Measurements from ENCODE around the gene PRIMPOL. TPM values are rescaled to one million over a fixed set of nuclear protein-coding genes. Genes with fewer than 3 reads are reported as not detected.

The PRIMPOL gene
- total RNA-seq, 1 experiment from 2014 or later: 8.3 TPM

DNA sequence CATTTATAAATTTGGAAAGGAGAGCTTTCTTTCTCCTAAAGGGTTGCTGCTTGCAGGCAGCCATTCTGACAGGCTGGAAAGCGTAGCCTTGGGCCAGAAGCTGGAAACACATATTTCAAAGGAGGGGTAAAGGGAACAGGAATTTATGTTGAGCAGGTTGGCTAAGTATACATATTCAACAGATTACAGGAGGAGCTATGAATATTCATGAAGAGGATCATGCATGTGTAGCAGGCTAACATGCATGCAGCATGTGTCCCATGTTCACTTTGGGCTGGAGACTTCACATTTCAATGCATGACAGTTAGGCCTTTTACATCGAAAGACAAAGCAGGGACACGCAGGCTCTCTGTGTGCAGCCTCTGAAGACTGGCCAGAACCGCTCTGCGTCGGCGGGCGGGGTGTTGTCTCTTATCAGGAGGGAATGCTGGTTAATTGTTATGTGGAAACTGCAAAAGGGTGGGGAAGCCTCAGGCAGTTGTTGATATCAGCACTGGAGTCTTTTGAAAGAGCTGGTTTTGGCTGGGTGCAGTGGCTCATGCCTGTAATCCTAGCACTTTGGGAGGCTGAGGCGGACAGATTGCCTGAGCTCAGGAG is 31.8 kb upstream of the PRIMPOL start:
- Mint-ChIP-seq H3K4me3 (peak overlapping the region; percentile 43; the same call in 1 of the 2 replicates), H3K27ac (peak overlapping the region; percentile 87), H3K27me3 (ENCODE audit: low read depth) (peaks cover 2% of the 10 kb centered on the region; the same call in 1 of the 2 replicates), H3K4me1 (peaks cover 26% of the 10 kb centered on the region), H3K36me3 (peaks cover 48% of the 10 kb centered on the region), H3K9me3 (peaks cover 48% of the 10 kb centered on the region)
- no peak for TF ChIP-seq ESRRA (CRISPR knock-in tag; IDR thresholded peaks at IDR 0.05; ENCODE audit: borderline replicate concordance)
- TF ChIP-seq ETV6 (CRISPR knock-in tag; IDR thresholded peaks at IDR 0.05): 0 out of 2 replicates have a peak, but pooled peaks have one; percentile 24
- CTCF ChIA-PET: interaction anchor here (1.1 to 1.3 kb wide), 3 partner anchors 32 to 353 kb away, joined by 3 to 5 read pairs (median 3); partner anchors contain the start of genes CASP3 and PRIMPOL
- POLR2A ChIA-PET: interaction anchor here (0.7 to 1.3 kb wide), 3 partner anchors 72 to 143 kb away, joined by 3 to 10 read pairs (median 3); partner anchors contain the start of gene IRF2
- ATAC-seq (peak; percentile 65), DNase-seq (ENCODE audit: low spot score) (peak; percentile 42)

DNA sequence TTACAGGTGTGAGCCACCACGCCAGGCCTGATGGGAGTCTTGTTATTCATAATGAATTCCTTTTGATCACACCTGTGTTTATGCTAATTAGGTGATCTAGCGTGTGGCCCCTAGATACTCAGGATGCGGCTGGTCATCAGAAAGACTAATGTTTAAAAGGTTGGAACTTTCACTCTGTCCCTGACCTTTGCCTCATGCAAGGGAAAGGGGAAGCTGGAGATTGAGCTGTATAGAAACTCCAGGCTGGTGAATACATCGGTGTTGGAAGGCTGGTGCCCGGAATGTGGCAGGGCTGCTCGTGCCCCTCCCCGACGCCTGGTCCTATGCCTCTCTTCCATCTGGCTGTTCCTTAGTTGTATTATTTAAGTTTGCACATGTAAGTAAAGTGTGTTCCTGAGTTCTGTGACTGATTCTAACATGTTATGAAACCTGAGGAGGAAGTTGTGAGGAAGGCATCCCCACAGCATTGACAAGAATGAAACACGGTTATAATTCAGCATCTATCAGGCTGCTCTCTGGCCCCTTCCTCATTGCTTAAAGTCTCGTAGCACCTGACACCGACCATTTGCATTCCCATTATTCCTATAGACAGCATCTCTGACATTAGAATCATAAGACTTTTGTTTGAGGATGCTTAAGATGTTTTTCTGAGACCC is 29.2 kb upstream of the PRIMPOL start:
- Mint-ChIP-seq H3K36me3 (peaks cover 43% of the 10 kb centered on the region), H3K27ac (no peak overlapping the region), H3K4me1 (peaks cover 30% of the 10 kb centered on the region), H3K4me3 (no peak overlapping the region), H3K9me3 (peaks cover 42% of the 10 kb centered on the region), H3K27me3 (ENCODE audit: low read depth) (no peaks in the 10 kb centered on the region)
- CTCF ChIA-PET: no interaction called here
- POLR2A ChIA-PET: no interaction called here
- no peak for DNase-seq (ENCODE audit: low spot score)
- TF ChIP-seq, protein P1, sequence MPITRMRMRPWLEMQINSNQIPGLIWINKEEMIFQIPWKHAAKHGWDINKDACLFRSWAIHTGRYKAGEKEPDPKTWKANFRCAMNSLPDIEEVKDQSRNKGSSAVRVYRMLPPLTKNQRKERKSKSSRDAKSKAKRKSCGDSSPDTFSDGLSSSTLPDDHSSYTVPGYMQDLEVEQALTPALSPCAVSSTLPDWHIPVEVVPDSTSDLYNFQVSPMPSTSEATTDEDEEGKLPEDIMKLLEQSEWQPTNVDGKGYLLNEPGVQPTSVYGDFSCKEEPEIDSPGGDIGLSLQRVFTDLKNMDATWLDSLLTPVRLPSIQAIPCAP (CRISPR knock-in tag; IDR thresholded peaks at IDR 0.05): no peak
- TF ChIP-seq FOXJ3 (CRISPR knock-in tag; IDR thresholded peaks at IDR 0.05; ENCODE audit: borderline replicate concordance): no peak
- TF ChIP-seq ZBTB21 (CRISPR knock-in tag; IDR thresholded peaks at IDR 0.05; ENCODE audit: borderline replicate concordance): no peak
- TF ChIP-seq ESRRA (CRISPR knock-in tag; IDR thresholded peaks at IDR 0.05; ENCODE audit: borderline replicate concordance): no peak
- TF ChIP-seq, protein P2, sequence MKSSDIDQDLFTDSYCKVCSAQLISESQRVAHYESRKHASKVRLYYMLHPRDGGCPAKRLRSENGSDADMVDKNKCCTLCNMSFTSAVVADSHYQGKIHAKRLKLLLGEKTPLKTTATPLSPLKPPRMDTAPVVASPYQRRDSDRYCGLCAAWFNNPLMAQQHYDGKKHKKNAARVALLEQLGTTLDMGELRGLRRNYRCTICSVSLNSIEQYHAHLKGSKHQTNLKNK (CRISPR knock-in tag; IDR thresholded peaks at IDR 0.05): no peak
- no peak for TF ChIP-seq FOXP1 (CRISPR knock-in tag; IDR thresholded peaks at IDR 0.05; ENCODE audit: borderline replicate concordance)
- no peak for TF ChIP-seq ZNF671 (CRISPR knock-in tag; IDR thresholded peaks at IDR 0.05)
- TF ChIP-seq NR3C1 (CRISPR knock-in tag; conservative IDR thresholded peaks at IDR 0.05; ENCODE audit: low read depth): no peak
- TF ChIP-seq, protein P3, sequence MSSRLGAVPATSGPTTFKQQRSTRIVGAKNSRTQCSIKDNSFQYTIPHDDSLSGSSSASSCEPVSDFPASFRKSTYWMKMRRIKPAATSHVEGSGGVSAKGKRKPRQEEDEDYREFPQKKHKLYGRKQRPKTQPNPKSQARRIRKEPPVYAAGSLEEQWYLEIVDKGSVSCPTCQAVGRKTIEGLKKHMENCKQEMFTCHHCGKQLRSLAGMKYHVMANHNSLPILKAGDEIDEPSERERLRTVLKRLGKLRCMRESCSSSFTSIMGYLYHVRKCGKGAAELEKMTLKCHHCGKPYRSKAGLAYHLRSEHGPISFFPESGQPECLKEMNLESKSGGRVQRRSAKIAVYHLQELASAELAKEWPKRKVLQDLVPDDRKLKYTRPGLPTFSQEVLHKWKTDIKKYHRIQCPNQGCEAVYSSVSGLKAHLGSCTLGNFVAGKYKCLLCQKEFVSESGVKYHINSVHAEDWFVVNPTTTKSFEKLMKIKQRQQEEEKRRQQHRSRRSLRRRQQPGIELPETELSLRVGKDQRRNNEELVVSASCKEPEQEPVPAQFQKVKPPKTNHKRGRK (CRISPR knock-in tag; IDR thresholded peaks at IDR 0.05; ENCODE audit: borderline replicate concordance): no peak
- TF ChIP-seq, protein P4, sequence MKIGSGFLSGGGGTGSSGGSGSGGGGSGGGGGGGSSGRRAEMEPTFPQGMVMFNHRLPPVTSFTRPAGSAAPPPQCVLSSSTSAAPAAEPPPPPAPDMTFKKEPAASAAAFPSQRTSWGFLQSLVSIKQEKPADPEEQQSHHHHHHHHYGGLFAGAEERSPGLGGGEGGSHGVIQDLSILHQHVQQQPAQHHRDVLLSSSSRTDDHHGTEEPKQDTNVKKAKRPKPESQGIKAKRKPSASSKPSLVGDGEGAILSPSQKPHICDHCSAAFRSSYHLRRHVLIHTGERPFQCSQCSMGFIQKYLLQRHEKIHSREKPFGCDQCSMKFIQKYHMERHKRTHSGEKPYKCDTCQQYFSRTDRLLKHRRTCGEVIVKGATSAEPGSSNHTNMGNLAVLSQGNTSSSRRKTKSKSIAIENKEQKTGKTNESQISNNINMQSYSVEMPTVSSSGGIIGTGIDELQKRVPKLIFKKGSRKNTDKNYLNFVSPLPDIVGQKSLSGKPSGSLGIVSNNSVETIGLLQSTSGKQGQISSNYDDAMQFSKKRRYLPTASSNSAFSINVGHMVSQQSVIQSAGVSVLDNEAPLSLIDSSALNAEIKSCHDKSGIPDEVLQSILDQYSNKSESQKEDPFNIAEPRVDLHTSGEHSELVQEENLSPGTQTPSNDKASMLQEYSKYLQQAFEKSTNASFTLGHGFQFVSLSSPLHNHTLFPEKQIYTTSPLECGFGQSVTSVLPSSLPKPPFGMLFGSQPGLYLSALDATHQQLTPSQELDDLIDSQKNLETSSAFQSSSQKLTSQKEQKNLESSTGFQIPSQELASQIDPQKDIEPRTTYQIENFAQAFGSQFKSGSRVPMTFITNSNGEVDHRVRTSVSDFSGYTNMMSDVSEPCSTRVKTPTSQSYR (CRISPR knock-in tag; IDR thresholded peaks at IDR 0.05): no peak
- no peak for TF ChIP-seq RELA (CRISPR knock-in tag; IDR thresholded peaks at IDR 0.05; ENCODE audit: borderline replicate concordance)
- TF ChIP-seq, protein P5, sequence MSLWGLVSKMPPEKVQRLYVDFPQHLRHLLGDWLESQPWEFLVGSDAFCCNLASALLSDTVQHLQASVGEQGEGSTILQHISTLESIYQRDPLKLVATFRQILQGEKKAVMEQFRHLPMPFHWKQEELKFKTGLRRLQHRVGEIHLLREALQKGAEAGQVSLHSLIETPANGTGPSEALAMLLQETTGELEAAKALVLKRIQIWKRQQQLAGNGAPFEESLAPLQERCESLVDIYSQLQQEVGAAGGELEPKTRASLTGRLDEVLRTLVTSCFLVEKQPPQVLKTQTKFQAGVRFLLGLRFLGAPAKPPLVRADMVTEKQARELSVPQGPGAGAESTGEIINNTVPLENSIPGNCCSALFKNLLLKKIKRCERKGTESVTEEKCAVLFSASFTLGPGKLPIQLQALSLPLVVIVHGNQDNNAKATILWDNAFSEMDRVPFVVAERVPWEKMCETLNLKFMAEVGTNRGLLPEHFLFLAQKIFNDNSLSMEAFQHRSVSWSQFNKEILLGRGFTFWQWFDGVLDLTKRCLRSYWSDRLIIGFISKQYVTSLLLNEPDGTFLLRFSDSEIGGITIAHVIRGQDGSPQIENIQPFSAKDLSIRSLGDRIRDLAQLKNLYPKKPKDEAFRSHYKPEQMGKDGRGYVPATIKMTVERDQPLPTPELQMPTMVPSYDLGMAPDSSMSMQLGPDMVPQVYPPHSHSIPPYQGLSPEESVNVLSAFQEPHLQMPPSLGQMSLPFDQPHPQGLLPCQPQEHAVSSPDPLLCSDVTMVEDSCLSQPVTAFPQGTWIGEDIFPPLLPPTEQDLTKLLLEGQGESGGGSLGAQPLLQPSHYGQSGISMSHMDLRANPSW (CRISPR knock-in tag; conservative IDR thresholded peaks at IDR 0.05; ENCODE audit: low read depth): no peak
- TF ChIP-seq TEAD1 (CRISPR knock-in tag; IDR thresholded peaks at IDR 0.05): no peak
- ATAC-seq: no peak
